ENCODE measurements around the gene ZMIZ1.

ZMIZ1 gene

GRCh38 chr10:79188154-79188965, 119.6 kb downstream of the ZMIZ1 start:
- DNase-seq (ENCODE audit: low read depth in 2 of 2), result no peak

DNA sequence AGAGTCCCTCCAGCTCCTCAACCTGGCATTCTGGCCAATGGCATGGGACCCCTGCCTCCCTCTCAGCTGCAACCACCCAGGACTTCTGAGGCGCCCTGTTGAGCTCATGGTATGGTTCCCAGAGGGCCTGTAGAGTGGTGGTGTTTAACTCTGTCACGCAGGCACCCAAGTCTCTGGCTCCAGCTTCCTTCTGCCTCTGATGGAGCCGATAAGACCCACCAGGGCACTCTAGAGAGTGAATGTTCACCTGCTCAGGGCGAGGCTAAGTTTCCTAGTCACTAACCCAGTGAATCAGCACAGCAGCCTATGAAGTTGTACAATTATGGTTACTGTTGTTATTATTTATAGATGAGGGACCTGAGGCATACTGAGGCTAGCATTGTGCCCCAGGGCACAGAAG, 120.4 kb downstream of the ZMIZ1 start:
- no peak for DNase-seq (ENCODE audit: low read depth in 2 of 2)

DNA sequence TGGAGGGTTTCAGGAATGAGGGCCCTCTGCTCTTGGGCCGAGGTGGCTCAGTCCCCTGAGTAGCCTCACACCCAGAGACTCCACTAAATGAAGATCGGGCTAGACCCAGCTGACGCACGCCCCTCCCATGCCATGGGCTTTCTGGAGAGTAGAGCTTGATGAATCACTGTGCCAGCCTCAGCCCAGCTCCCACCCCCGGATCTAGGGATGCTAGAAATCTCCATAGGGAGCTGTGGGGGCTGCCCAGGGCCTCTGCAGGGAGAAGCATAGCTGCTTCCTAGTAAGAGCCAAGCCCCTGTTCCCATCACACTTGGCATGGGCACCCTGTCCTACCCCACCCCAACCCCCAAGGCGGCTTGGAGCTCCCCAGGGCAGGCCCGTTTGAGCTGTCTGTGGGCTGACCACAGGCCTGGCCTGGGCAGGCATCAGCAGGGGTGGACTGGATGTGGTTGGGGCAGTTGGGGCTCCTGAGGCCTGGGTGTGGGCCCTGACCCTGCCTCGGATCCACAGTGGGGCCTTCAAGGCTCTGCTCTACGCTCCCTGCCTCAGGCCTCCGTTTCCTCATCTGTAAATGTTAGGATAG, 121.2 kb downstream of the ZMIZ1 start:
- no peak for DNase-seq (ENCODE audit: low read depth in 2 of 2)

DNA sequence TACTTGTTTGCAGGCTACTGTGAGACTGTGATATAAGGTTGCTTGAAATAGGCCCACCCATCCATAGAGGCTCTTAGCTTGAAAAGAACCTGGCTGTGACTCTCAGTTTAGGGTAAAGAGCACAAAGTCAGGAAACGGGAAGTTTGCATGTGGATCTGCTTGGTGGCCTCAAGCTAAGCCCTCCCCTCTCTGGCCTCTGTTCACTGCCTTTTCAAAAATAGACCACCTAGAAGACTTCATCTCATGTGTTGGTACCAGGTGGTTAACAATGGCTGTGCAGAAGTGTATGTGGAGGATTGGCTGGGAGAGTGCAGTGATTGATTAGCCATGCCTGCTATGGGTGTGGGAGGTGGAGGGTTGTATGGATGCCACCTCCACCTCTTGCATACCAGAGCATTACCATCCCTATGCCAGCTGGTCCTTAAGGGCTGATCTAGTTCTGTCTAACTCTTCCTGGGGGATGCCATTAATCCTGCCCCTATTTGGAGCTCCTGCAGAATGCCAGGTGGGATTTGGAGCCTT, 122.0 kb downstream of the ZMIZ1 start:
- no peak for DNase-seq (ENCODE audit: low read depth in 2 of 2)

- DNase-seq (ENCODE audit: low read depth in 2 of 2), result no peak
Measured at GRCh38 chr10:79191951-79192676, 123.3 kb downstream of the ZMIZ1 start.

DNA sequence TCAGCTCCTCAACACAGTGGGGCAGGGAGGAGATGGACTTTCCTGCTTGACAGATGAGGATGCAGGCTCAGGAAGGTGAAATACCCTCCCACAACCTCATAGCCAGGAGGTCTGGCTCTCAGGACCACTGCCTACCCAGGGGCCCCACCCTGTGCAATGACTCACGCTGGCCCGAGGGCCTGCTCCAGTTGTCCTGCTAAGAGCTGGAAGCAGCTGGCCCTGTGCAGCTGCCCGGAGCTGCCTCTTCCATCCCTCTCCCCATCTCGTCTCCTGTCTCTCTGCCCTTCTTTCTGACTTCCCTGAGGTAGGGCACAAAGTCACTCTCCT, 123.9 kb downstream of the ZMIZ1 start:
- no peak for DNase-seq (ENCODE audit: low read depth in 2 of 2)

DNA sequence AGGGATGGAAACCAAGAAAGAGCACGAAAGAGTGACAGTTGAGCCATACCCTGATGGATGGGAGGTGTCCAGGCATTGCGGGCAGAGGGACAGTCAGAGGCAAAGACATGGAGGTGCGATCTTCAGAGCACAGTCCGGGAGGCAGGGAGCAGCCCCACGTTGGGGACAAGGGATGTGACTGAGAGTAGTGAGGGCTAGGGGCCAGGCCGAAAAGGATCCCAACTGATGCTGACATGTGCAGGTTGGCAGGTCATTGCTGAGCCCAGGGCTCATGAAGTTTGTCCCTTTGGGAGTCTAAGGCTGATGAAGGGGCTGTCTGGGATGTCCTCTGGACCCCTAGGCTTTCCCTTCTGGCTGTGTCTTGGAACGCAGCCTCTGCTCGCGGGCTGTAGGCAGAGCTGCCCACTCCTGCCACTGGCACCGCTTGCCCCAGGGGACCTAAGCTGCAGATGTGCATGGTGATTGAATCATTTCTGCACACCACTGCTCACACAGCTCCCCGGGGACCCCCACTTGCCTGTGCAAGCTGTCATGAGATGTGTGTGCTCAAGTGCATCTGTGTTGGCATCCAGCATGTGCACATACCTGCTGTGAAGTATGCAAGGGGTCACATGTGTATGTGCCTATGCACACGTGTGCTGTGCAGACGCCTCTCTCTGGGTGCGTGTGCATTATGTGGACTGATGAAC, 125.1 kb downstream of the ZMIZ1 start:
- DNase-seq (ENCODE audit: low read depth in 2 of 2), result no peak

DNA sequence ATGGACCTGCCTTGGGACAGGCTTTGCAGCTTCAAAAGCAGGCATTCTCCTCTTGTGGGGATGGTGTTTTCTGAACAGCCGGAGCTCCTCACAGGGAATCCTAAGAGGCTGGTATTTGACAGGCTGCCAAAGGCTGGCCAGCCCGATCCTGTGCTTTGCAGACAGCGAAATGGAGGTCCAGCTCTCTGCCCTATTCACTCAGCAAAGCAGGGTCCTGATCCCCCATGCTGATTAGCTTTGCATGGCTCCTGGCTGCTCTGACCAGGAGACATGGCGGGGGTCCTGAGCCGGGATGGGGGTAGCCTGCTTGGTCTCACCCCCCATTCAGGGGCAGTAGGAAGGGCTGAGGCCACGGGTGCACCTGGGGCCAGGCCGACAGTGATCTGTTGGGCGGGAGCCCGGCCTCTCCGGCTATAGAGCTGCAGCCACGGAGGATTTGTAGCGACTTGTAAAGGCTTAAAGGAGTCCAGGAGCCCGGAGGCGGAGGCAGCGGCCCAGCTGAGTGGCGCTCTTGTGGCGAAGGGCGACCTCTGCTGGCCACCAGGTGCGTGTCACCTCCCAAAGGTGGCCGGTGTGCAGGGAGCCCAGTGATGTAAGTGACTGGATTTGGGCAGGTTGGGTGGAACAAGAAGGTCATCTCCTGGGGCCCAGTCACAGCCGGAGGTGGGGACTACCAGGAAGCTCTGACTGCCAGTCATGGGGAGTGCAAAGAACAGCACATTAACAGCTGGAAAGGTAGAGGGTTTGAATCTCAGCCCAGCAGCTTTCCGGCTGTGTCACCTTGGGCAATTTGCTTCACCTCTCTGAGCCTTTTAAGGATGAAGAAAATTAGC, 126.5 kb downstream of the ZMIZ1 start:
- DNase-seq (ENCODE audit: low read depth in 2 of 2), result peak; percentile 64 to 68

- DNase-seq (ENCODE audit: low read depth in 2 of 2), result peak; percentile 45 to 74
Measured at GRCh38 chr10:79196470-79197461, 128.0 kb downstream of the ZMIZ1 start.

- no peak for DNase-seq (ENCODE audit: low read depth in 2 of 2)
Measured at GRCh38 chr10:79197558-79197957, 128.8 kb downstream of the ZMIZ1 start.

DNA sequence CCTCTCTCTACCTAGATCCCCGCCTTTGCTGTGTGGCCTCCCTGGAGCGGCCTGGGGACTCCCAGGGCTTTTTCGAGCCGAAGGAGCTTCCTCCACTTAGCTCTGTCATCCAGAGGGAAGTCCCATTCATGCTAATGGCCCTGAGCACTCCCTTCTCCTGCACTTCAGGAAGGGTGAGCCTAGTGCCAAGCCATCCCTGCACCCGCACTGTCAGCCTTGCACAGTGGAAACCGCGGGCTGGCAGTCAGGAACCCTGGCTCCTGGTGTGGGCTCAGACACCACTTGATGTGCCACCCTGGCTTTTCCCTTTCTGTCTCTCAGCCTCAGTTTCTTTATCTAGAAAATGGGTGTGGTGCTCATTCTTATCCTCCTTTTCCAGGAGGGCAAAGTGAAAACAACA, 131.6 kb downstream of the ZMIZ1 start:
- no peak for DNase-seq (ENCODE audit: low read depth in 2 of 2)

- DNase-seq (ENCODE audit: low read depth in 2 of 2), result no peak
Measured at GRCh38 chr10:79201706-79202105, 132.9 kb downstream of the ZMIZ1 start.

GRCh38 chr10:79202188-79203013, 133.6 kb downstream of the ZMIZ1 start:
- peak in 1 of 2 experiments; percentile 28 for DNase-seq (ENCODE audit: low read depth in 2 of 2)

GRCh38 chr10:79203014-79203644, 134.4 kb downstream of the ZMIZ1 start:
- DNase-seq (ENCODE audit: low read depth in 2 of 2), result no peak

GRCh38 chr10:79203833-79204232, 135.1 kb downstream of the ZMIZ1 start:
- DNase-seq (ENCODE audit: low read depth in 2 of 2), result no peak

DNA sequence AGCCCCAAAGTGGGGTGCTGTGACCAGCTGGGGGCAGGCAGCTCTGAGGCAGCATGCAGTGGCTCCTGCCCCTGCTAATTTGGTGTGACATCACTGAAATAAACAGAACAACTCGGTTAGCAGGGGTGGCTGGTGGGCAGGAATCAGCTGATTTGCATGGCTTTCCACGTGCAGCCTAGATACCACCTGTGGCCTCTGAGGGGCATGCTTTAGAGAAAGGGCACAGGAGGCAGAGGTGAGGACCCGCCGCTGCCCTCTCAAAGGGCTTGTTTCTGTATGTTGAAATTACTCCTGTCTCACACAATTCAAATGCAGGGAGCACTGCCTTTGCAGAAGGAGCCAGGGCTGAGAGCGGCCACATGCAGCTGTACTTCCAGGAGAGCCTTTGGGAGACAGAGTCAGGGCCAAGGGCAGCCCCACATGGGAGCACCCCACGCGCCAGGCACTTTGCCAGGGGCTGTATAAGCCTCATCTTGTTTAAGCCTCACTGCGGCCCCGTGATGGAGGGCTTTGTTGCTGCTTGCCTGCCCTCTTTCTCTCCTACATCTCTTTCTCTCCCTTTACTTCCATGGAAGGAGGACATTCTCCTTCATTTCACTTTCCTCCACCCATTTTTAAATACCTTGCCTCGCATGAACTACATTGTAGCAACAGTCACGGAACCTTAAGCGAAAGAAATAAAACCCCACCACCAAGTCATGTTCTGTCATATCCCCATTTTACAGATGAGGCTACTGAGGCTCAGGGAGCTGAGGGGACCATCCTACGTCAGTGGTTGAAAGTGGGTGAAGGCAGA, 137.7 kb downstream of the ZMIZ1 start:
- DNase-seq (ENCODE audit: low read depth in 2 of 2), result no peak

DNA sequence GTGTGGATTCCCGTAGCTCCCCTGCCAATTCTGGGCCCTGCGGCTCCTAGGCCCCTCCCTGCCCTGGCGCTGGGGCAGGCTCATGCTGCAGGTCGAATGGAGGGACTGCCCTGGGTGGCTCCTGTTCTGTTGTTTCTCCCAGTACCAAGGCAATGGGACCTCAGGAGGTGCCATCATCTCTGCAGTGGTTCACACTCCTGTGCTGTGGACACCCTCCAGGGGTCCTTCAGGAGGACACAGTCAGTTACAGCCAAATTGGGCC, 138.3 kb downstream of the ZMIZ1 start:
- DNase-seq (ENCODE audit: low read depth in 2 of 2), result no peak

- DNase-seq (ENCODE audit: low read depth in 2 of 2), result no peak
Measured at GRCh38 chr10:79207726-79208125, 139.0 kb downstream of the ZMIZ1 start.

Measured in stimulated activated CD4-positive, alpha-beta T cell treated with anti-CD3 and anti-CD28 coated beads, Interleukin-12 subunit alpha, Interleukin-12 subunit beta, amount 100 ng/mL, for 24 hours (primary cell).